Esophagus squamous epithelium (tissue), 5 donors: ENCODE results near the gene TTC3. TPM values are rescaled to one million over a fixed set of nuclear protein-coding genes. Genes with fewer than 3 reads are reported as not detected.

Experiments
- DNase-seq: peaks from one replicate; lab custom pipeline; 2025; lab: John Stamatoyannopoulos, UW
- H3K27ac ChIP-seq, 4 donors: fragments of 200-600 bp; sonication (generic); one replicate each; pipeline ENCODE4 v1.5.1; 2016 to 2019; ENCODE audit warnings: mild to moderate bottlenecking in 1 of 4
- H3K27me3 ChIP-seq, 4 donors: fragments of 200-600 bp; sonication (generic); 1 replicate in 3 of 4; 2 replicates in 1 of 4; pipeline versions ENCODE4 v1.5.1 to v1.6.0; 2017 to 2021; ENCODE audit warnings: antibody characterized with exemption in 1 of 4
- H3K36me3 ChIP-seq, 3 donors: fragments of 200-600 bp; sonication (generic); one replicate each; pipeline ENCODE4 v1.5.1; 2016 to 2019
- H3K4me1 ChIP-seq, 3 donors: fragments of 200-600 bp; sonication (generic); one replicate each; pipeline ENCODE4 v1.5.1; 2017 to 2019
- H3K4me3 ChIP-seq, 4 donors: fragments of 200-600 bp; sonication (generic); 1 replicate in 3 of 4; 2 replicates in 1 of 4; pipeline ENCODE4 v1.5.1; 2016 to 2019; ENCODE audit warnings: mild to moderate bottlenecking in 2 of 4, moderate library complexity in 1 of 4
- H3K9me3 ChIP-seq, 3 donors: fragments of 200-600 bp; sonication (generic); one replicate each; pipeline ENCODE4 v1.5.1; 2016 to 2019
- CTCF ChIP-seq, 6 experiments: fragments of 450-650 bp in 4 of 6; fragments of 200-600 bp in 2 of 6; sonication (generic) in 2 of 6; IDR thresholded peaks; one replicate each; pipeline ENCODE4 v1.5.1; 2016 to 2019; ENCODE audit warnings: antibody characterized with exemption in 6 of 6, mild to moderate bottlenecking in 4 of 6, moderate library complexity in 4 of 6
- POLR2A ChIP-seq, 4 donors: fragments of 450-650 bp; IDR thresholded peaks; one replicate each; pipeline ENCODE4 v1.6.1; 2017; ENCODE audit warnings: antibody characterized with exemption in 4 of 4, mild to moderate bottlenecking in 4 of 4, moderate library complexity in 3 of 4
- WGBS, 2 donors: methylation state at CpG; one replicate each; pipeline ENCODE4 v1.1.5; 2018; 5-methylcytosine and 5-hydroxymethylcytosine counted together
- intact Hi-C: fragments of 100-400 bp; cut with DNase I; formaldehyde crosslinking; loops from one replicate; pipeline ENCODE4 v1.15.0; 2022
- total RNA-seq, 4 donors: library from RNA; depleted of rRNA; stranded (reverse); fragments of >200 nt; gene quantifications; one replicate each; pipeline ENCODE4 v1.1.0, GENCODE V29; 2016
- donor health status: DM: yes; HTN: yes; CAD: no.

TTC3 gene
- total RNA-seq, 4 donors from 2014 or later: 41.2 to 80.1 (median 64.1) TPM

GRCh38 chr21:37165586-37165985 is 92.5 kb downstream of the TTC3 start:
- peaks cover 0 to 87% (median 17%) of the 10 kb centered on the region in 3 donors for H3K36me3 ChIP-seq
- WGBS, 2 donors: 53 to 60% methylated on average over 4 of the region's 4 CpGs
- TF ChIP-seq POLR2A (IDR thresholded peaks at IDR 0.05) (no peak), CTCF (IDR thresholded peaks at IDR 0.05) (no peak)

GRCh38 chr21:37166733-37167132 is 93.7 kb downstream of the TTC3 start:
- Histone ChIP-seq H3K27ac (no peak overlapping the region), H3K36me3 (peaks cover 0 to 85% (median 17%) of the 10 kb centered on the region in 3 donors), H3K9me3 (no peaks in the 10 kb centered on the region), H3K27me3 (no peaks in the 10 kb centered on the region), H3K4me1 (no peaks in the 10 kb centered on the region), H3K4me3 (no peak overlapping the region)
- intact Hi-C loops: no loop called here
- WGBS, 2 donors: 20 to 25% methylated on average over 3 of the region's 3 CpGs
- TF ChIP-seq POLR2A (IDR thresholded peaks at IDR 0.05) (no peak), CTCF (IDR thresholded peaks at IDR 0.05) (peak in 4 of 6 experiments; percentile 12 to 43 (median 26))
- DNase-seq: no peak

More at GRCh38 chr21:37165586-37165985, 92.5 kb downstream of the TTC3 start:
- H3K9me3 ChIP-seq: no peaks in the 10 kb centered on the region
- intact Hi-C loops: no loop called here
- H3K27ac ChIP-seq: no peak overlapping the region
- no peak for DNase-seq
- H3K4me3 ChIP-seq: no peak overlapping the region
- no peaks in the 10 kb centered on the region for H3K27me3 ChIP-seq
- H3K4me1 ChIP-seq: no peaks in the 10 kb centered on the region

GRCh38 chr21:37168666-37169065 is 95.6 kb downstream of the TTC3 start:
- Histone ChIP-seq H3K4me3 (no peak overlapping the region), H3K27ac (no peak overlapping the region), H3K36me3 (peaks cover 0 to 82% (median 9%) of the 10 kb centered on the region in 3 donors), H3K9me3 (no peaks in the 10 kb centered on the region), H3K27me3 (no peaks in the 10 kb centered on the region), H3K4me1 (no peaks in the 10 kb centered on the region)
- intact Hi-C loops: no loop called here
- TF ChIP-seq CTCF (IDR thresholded peaks at IDR 0.05): no peak
- no peak for DNase-seq
- 93 to 99% methylated on average over 1 to 4 of the region's 4 CpGs for WGBS, 2 donors

- no peak for DNase-seq
Observed at GRCh38 chr21:37172646-37173045, 99.6 kb downstream of the TTC3 start.

GRCh38 chr21:37176716-37177115 is 103.7 kb downstream of the TTC3 start:
- Histone ChIP-seq H3K4me1 (peaks cover 0 to 28% (median 2%) of the 10 kb centered on the region in 3 donors), H3K4me3 (no peak overlapping the region), H3K9me3 (no peaks in the 10 kb centered on the region), H3K36me3 (peaks cover 0 to 79% (median 0%) of the 10 kb centered on the region in 3 donors), H3K27me3 (no peaks in the 10 kb centered on the region), H3K27ac (peak overlapping the region in 3 of 4 donors; percentile 11 to 27 (median 13))
- WGBS, 2 donors: 61 to 65% methylated on average over 4 to 5 of the region's 5 CpGs
- TF ChIP-seq POLR2A (IDR thresholded peaks at IDR 0.05) (no peak), CTCF (IDR thresholded peaks at IDR 0.05) (no peak)
- no peak for DNase-seq
- intact Hi-C loops: no loop called here

More at GRCh38 chr21:37172646-37173045, 99.6 kb downstream of the TTC3 start:
- H3K36me3 ChIP-seq: peaks cover 0 to 84% (median 0%) of the 10 kb centered on the region in 3 donors
- no peaks in the 10 kb centered on the region for H3K9me3 ChIP-seq
- H3K27ac ChIP-seq: no peak overlapping the region
- TF ChIP-seq POLR2A (IDR thresholded peaks at IDR 0.05) (no peak), CTCF (IDR thresholded peaks at IDR 0.05) (no peak)
- H3K4me1 ChIP-seq: peaks cover 0 to 18% (median 2%) of the 10 kb centered on the region in 3 donors
- WGBS, 2 donors: 88 to 93% methylated on average over 3 of the region's 3 CpGs
- intact Hi-C loops: no loop called here
- no peaks in the 10 kb centered on the region for H3K27me3 ChIP-seq
- no peak overlapping the region for H3K4me3 ChIP-seq
